Measurements from ENCODE around the gene HLF.

GRCh38 chr17:55296171-55296695 is 31.5 kb downstream of the HLF start:
- no peak for TF ChIP-seq CTCF (IDR thresholded peaks at IDR 0.05)
- no peak for TF ChIP-seq POLR2A (IDR thresholded peaks at IDR 0.05)
